ENCODE measurements around the gene KY. TPM values are rescaled to one million over a fixed set of nuclear protein-coding genes. Genes with fewer than 3 reads are reported as not detected.

KY gene
- total and polyA plus RNA-seq, 9 of the 15 experiments (the other 6 are each of a cell fraction or from before 2014, with no cell fraction given), result not detected

- TF ChIP-seq HLTF (IDR thresholded peaks at IDR 0.05), result no peak
- TF ChIP-seq, protein P1, sequence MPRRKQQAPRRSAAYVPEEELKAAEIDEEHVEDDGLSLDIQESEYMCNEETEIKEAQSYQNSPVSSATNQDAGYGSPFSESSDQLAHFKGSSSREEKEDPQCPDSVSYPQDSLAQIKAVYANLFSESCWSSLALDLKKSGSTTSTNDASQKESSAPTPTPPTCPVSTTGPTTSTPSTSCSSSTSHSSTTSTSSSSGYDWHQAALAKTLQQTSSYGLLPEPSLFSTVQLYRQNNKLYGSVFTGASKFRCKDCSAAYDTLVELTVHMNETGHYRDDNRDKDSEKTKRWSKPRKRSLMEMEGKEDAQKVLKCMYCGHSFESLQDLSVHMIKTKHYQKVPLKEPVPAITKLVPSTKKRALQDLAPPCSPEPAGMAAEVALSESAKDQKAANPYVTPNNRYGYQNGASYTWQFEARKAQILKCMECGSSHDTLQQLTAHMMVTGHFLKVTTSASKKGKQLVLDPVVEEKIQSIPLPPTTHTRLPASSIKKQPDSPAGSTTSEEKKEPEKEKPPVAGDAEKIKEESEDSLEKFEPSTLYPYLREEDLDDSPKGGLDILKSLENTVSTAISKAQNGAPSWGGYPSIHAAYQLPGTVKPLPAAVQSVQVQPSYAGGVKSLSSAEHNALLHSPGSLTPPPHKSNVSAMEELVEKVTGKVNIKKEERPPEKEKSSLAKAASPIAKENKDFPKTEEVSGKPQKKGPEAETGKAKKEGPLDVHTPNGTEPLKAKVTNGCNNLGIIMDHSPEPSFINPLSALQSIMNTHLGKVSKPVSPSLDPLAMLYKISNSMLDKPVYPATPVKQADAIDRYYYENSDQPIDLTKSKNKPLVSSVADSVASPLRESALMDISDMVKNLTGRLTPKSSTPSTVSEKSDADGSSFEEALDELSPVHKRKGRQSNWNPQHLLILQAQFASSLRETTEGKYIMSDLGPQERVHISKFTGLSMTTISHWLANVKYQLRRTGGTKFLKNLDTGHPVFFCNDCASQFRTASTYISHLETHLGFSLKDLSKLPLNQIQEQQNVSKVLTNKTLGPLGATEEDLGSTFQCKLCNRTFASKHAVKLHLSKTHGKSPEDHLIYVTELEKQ (CRISPR knock-in tag; IDR thresholded peaks at IDR 0.05), result no peak
- no peak for TF ChIP-seq FOXJ3 (CRISPR knock-in tag; IDR thresholded peaks at IDR 0.05)
- TF ChIP-seq KDM2B (CRISPR knock-in tag; IDR thresholded peaks at IDR 0.05), result no peak
- TF ChIP-seq KLF16 (IDR thresholded peaks at IDR 0.05), result no peak
- no peak for TF ChIP-seq AFF1 (IDR thresholded peaks at IDR 0.05; ENCODE audit: low read depth in 1 of 2, partially characterized antibody in 2 of 2)
- no peak for TF ChIP-seq TRIM25 (IDR thresholded peaks at IDR 0.05; ENCODE audit: borderline replicate concordance)
- TF ChIP-seq, protein P2, sequence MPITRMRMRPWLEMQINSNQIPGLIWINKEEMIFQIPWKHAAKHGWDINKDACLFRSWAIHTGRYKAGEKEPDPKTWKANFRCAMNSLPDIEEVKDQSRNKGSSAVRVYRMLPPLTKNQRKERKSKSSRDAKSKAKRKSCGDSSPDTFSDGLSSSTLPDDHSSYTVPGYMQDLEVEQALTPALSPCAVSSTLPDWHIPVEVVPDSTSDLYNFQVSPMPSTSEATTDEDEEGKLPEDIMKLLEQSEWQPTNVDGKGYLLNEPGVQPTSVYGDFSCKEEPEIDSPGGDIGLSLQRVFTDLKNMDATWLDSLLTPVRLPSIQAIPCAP (CRISPR knock-in tag; IDR thresholded peaks at IDR 0.05; ENCODE audit: borderline replicate concordance), result no peak
Measured at GRCh38 chr3:134640378-134640777, 10.4 kb downstream of the KY start (continued).

All from K562 (cell line).